Jurkat, Clone E6-1 (cell line): ENCODE data around the gene SPTBN4.
"Not testable (repeated sequence)": the region's sequence is repeated elsewhere in the genome, so short reads cannot be mapped to it uniquely, and the experiment has no call there.

Experiments used
- DNase-seq: peaks from one replicate; pipeline ENCODE4 v3.0.0-alpha.2; 2011; ENCODE audit warnings: low read depth, low spot score
- H3K4me3 ChIP-seq: 2 replicates; pipeline ENCODE4 v1.5.1; 2011; ENCODE audit warnings: mild to moderate bottlenecking, low read length, control low read depth, moderate library complexity

The SPTBN4 gene

GRCh38 chr19:40460185-40460584 lies 6.6 kb upstream of the SPTBN4 start:
- H3K4me3 ChIP-seq = no peak overlapping the region
- no peak for DNase-seq

DNA sequence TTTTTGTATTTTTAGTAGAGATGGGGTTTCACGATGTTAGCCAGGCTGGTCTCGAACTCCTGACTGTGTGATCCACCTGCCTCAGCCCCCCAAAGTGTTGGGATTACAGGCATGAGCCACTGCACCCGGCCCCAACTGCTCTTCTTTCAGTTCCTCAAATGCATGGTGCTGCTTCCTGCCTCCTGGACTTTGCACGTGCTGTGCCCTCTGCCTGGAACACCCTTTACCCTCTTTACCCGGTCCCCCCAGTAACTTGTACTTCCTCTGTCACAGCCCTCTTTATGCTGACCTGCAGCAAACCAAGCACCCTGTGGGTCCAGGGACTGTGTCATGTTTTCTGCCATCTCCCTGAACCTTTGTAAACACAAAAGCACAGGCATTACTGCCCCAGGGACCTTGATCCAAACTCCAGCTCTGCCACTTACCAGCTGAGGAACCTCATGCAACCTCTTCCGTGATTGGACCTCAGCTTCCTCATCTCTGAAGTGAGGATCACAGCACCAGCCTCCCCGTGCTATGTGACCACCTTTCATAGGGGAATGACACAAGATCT lies 5.1 kb upstream of the SPTBN4 start:
- no peak for DNase-seq
- H3K4me3 ChIP-seq = no peak overlapping the region

GRCh38 chr19:40463587-40464037 lies 3.2 kb upstream of the SPTBN4 start:
- DNase-seq = not testable (repeated sequence)

DNA sequence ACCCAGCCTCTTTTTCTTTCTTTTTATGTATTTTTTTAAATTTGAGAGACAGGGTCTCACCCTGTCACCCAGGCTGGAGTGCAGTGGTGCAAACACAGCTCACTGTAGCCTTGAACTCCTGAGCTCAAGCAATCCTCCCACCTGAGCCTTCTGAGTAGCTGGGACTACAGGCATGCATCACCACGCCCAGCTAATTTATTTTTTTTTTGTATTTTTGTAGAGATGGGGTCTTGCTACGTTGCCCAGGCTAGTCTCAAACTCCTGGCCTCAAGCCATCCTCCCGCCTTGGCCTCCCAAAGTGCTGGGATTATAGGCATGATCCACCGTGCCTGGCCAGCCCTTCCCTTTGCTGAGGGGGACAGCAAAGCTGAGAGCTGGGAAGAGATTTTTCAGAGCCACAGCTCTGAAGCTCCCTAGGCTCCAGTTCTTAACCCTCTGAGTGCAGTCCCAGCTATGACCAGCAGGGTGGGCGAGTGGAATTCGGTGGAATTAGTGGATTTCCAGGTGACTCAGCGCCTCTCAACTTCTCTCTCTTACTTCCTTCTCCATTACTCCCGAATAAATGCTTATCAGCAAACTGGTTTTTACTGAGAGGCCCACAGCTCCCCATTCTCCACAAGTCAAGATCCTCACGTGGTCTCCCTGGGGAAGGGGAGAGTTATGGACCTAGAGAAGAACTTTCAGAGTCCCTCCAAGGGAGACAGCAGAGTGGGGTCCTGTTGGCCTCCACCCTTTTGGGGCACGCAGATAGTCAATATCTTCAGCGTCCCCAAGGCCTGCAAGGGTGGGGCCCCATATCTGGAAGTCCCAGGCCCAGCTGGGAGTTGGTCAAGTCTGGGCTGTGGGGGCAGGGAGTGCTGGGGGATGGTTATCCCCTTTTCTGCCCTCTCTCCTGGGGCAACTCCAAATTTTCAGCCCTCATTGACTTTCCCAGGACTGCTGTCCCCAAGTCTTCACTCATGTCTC lies 2.5 kb upstream of the SPTBN4 start:
- H3K4me3 ChIP-seq = peak overlapping the region; percentile 66

More at GRCh38 chr19:40463587-40464037, 3.2 kb upstream of the SPTBN4 start:
- H3K4me3 ChIP-seq = not testable (repeated sequence)

DNA sequence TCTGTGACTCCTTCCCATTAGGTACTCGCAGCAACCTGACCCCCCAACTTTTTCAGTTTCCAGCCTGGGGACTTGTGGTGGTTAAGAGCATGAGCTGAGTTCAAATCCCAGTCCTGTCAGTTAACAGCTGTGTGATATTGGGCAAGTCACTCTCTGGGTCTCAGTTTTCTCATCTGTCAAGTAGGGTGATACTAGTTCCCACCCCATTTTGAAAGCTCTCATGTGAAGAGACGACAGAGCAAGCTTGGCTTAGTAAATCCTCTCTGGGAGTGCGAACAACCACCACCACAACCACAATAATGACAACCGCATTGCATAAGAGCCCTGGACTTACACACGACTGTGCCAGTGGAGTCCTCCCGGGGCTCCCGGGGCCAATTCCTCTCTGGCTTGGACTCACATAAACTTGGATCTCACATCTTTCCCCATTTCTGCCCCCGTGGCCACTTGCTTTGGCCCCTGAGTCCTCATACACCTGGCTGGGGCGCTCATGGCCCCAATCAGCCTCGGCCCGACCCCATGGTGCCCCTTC lies 1.7 kb upstream of the SPTBN4 start:
- H3K4me3 ChIP-seq = peak overlapping the region; percentile 66
- DNase-seq = no peak

More for the DNA sequence above, 2.5 kb upstream of the SPTBN4 start:
- peak; percentile 61 for DNase-seq

- peak; percentile 98 for DNase-seq
- peak within 1 kb of the TSS; percentile 66 for H3K4me3 ChIP-seq
These were observed 1.1 kb upstream of the SPTBN4 start, which contains the start of gene BLVRB for GRCh38 chr19:40465557-40466218. Gene BLVRB (minus strand): TSS chr19:40465745. CDS start chr19:40465688, 57 bp downstream.

- DNase-seq = no peak
- peak overlapping the region; percentile 60 for H3K4me3 ChIP-seq
These were observed 399 bp upstream of the SPTBN4 start for GRCh38 chr19:40466219-40466984.

GRCh38 chr19:40469011-40469410 lies 2.2 kb downstream of the SPTBN4 start:
- DNase-seq = no peak

GRCh38 chr19:40471111-40471510 lies 4.3 kb downstream of the SPTBN4 start:
- H3K4me3 ChIP-seq = no peak overlapping the region
- no peak for DNase-seq

More at GRCh38 chr19:40469011-40469410, 2.2 kb downstream of the SPTBN4 start:
- no peak overlapping the region for H3K4me3 ChIP-seq

GRCh38 chr19:40472516-40472915 lies 5.7 kb downstream of the SPTBN4 start:
- no peak overlapping the region for H3K4me3 ChIP-seq
- DNase-seq = no peak

- no peak overlapping the region for H3K4me3 ChIP-seq
- DNase-seq = no peak
These were observed 7.9 kb downstream of the SPTBN4 start for GRCh38 chr19:40474737-40475136.

GRCh38 chr19:40475878-40476644 lies 9.3 kb downstream of the SPTBN4 start:
- not testable (repeated sequence) for DNase-seq, H3K4me3 ChIP-seq

GRCh38 chr19:40486017-40486416 lies 19.2 kb downstream of the SPTBN4 start:
- no peak for DNase-seq
- H3K4me3 ChIP-seq = no peak overlapping the region

GRCh38 chr19:40489882-40490230 lies 23.1 kb downstream of the SPTBN4 start:
- H3K4me3 ChIP-seq = no peak overlapping the region

DNA sequence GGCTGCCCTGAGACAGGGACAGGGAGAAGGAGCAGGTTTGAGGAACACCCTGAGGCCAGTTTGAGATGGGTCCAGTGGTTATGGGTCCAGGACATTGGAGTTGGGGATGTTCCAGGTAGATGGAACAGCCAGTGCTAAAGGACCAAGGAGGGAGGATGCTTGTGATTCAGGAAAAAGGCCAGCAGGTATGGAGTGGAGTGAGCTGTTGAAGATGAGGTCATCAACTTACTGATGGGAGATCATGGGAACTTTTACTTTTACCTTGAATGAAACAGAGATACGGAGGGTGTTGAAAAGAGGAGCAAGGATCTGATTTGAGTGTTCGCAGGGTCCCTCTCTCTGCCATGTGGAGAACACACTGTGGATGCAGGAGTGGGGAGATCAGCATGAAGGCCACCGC lies 25.5 kb downstream of the SPTBN4 start:
- DNase-seq = no peak

More at GRCh38 chr19:40489882-40490230, 23.1 kb downstream of the SPTBN4 start:
- DNase-seq = no peak

DNA sequence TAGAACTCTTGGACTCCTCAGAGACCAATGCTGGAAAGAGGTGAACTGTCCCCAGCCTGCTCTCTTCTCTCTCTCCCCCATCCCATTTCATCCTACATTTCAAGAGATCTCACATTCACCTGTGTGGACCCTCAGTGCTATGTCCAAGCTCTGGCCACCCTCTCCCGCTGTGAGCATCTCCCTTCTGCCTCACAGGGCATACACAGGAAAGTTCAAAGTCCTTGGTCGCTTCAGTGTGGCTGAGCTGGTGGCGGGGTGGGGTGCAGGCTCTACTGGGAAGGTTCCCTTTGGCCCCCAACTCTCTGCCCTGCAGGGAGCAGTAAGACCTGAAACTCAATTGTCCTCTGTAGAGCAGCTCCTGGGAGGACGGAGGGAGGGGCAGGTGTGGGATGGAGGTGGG lies 27.0 kb downstream of the SPTBN4 start:
- DNase-seq = no peak
- no peak overlapping the region for H3K4me3 ChIP-seq

More for the DNA sequence above, 25.5 kb downstream of the SPTBN4 start:
- H3K4me3 ChIP-seq = no peak overlapping the region

GRCh38 chr19:40494191-40494838 lies 27.5 kb downstream of the SPTBN4 start:
- no peak overlapping the region for H3K4me3 ChIP-seq
- no peak for DNase-seq

DNA sequence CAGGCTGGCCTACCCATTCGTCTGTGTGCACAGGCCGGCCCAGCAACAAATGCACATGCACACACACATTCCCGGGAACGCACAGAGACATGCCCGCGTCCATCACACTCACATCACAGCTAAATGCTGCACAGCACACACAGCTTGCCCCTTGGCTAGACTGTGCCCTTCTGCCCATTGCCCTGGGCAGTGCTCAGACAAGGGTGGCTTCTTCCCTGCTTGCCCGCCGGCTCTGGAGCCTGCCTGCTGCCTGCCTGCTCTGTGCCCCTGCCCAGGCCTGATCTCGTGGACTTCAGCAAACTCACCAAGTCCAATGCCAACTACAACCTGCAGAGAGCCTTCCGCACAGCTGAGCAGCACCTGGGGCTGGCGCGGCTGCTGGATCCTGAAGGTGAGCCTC lies 30.4 kb downstream of the SPTBN4 start:
- no peak for DNase-seq
- no peak overlapping the region for H3K4me3 ChIP-seq
